Colonic mucosa (tissue), 4 donors: ENCODE data around the gene ZDHHC3. TPM values are rescaled to one million over a fixed set of nuclear protein-coding genes. Genes with fewer than 3 reads are reported as not detected.

Experiments used
- DNase-seq: peaks from one replicate; pipeline ENCODE4 v3.0.0-alpha.2; 2020
- H3K27ac ChIP-seq: fragments of 200-600 bp; one replicate; pipeline ENCODE4 v1.8.0; 2021
- H3K27me3 ChIP-seq: fragments of 200-600 bp; one replicate; pipeline ENCODE4 v1.8.0; 2021
- H3K36me3 ChIP-seq: fragments of 200-600 bp; one replicate; pipeline ENCODE4 v1.8.0; 2021
- H3K4me1 ChIP-seq: fragments of 200-600 bp; one replicate; pipeline ENCODE4 v1.8.0; 2021; ENCODE audit warnings: mild to moderate bottlenecking
- H3K4me3 ChIP-seq: fragments of 200-600 bp; one replicate; pipeline ENCODE4 v1.8.0; 2021
- H3K9ac ChIP-seq, 2 donors: one replicate each; pipeline ENCODE4 v1.7.0; 2013; ENCODE audit warnings: control low read depth in 2 of 2, low read depth in 2 of 2, low read length in 2 of 2
- H3K9me3 ChIP-seq: fragments of 200-600 bp; one replicate; pipeline ENCODE4 v1.8.0; 2021
- intact Hi-C: fragments of 100-400 bp; cut with DNase I; formaldehyde crosslinking; loops from one replicate; pipeline ENCODE4 v1.14.1; 2022
- total RNA-seq, 2 donors: library from RNA; stranded (reverse); fragmentation: NEBNext Ultra II Directional in 1 of 2; extraction: Animal tissue kit (Norgen Biotek cat#: 25700) in 1 of 2; gene quantifications; one replicate each; pipeline ENCODE4 v1.2.1, GENCODE V29; 2021
- TF ChIP-seq, protein P1 (sequence below): fragments of 200-600 bp; IDR thresholded peaks from one replicate; pipeline ENCODE4 v1.8.0; 2022; ENCODE audit warnings: antibody characterized with exemption, mild to moderate bottlenecking
- donor health status: healthy.
- donor health status: DM: no; HTN: no; CAD: no.
- donor health status: DM: no; HTN: no; CAD: no.

Gene ZDHHC3
- total RNA-seq, 2 donors from 2014 or later, result 152 to 162 TPM

DNA sequence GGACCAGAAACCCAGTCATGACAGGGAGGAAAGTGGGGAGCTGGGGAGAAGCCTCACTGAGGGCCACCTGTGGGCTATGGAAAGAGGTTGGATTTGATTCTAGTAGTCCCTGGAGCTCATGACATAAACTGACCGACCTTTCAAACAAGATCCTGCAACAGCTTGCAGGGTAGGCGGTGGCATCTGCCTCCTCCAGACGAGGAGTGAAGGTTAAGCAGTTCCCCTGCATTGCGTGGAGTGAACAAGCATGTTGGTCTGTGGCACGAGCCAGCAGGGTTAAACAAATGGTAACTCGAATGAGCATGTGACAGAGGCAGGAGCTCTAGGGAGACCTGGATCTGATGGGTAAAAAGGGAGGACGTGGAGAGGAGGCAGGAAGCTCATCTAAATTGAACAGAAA lies 88.9 kb downstream of the ZDHHC3 start:
- TF ChIP-seq, protein P1, sequence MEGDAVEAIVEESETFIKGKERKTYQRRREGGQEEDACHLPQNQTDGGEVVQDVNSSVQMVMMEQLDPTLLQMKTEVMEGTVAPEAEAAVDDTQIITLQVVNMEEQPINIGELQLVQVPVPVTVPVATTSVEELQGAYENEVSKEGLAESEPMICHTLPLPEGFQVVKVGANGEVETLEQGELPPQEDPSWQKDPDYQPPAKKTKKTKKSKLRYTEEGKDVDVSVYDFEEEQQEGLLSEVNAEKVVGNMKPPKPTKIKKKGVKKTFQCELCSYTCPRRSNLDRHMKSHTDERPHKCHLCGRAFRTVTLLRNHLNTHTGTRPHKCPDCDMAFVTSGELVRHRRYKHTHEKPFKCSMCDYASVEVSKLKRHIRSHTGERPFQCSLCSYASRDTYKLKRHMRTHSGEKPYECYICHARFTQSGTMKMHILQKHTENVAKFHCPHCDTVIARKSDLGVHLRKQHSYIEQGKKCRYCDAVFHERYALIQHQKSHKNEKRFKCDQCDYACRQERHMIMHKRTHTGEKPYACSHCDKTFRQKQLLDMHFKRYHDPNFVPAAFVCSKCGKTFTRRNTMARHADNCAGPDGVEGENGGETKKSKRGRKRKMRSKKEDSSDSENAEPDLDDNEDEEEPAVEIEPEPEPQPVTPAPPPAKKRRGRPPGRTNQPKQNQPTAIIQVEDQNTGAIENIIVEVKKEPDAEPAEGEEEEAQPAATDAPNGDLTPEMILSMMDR, result no peak
- H3K4me3 ChIP-seq, result no peak overlapping the region
- intact Hi-C loops, result no loop called here
- H3K4me1 ChIP-seq, result no peaks in the 10 kb centered on the region
- H3K27ac ChIP-seq, result no peak overlapping the region
- no peak for DNase-seq
- no peak overlapping the region for H3K9ac ChIP-seq
- no peaks in the 10 kb centered on the region for H3K9me3 ChIP-seq
- H3K36me3 ChIP-seq, result no peaks in the 10 kb centered on the region
- no peaks in the 10 kb centered on the region for H3K27me3 ChIP-seq

DNA sequence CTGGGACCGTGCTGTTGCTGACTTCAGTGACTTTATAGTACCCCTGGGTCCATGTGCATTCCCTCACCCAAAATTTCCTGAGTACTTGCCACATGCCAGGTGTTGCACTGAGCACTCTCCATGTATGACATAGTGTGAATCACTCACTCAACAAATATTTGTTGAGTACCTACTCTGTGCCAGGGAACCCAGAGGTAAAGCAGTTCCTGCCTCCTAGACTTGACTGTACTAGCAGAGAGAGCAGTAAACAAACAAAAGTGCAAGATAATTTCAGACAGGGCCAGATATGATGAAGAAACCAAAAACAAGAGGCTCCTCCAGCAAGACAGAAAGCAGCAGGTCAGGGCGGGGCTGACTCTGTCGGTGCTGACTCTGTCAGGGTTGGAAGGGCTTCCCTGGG lies 89.4 kb downstream of the ZDHHC3 start:
- intact Hi-C loops, result no loop called here
- Histone ChIP-seq H3K4me3 (no peak overlapping the region), H3K9ac (no peak overlapping the region), H3K27me3 (no peaks in the 10 kb centered on the region), H3K27ac (no peak overlapping the region), H3K36me3 (no peaks in the 10 kb centered on the region), H3K4me1 (no peaks in the 10 kb centered on the region), H3K9me3 (no peaks in the 10 kb centered on the region)
- no peak for DNase-seq
- TF ChIP-seq, protein P1, result no peak

DNA sequence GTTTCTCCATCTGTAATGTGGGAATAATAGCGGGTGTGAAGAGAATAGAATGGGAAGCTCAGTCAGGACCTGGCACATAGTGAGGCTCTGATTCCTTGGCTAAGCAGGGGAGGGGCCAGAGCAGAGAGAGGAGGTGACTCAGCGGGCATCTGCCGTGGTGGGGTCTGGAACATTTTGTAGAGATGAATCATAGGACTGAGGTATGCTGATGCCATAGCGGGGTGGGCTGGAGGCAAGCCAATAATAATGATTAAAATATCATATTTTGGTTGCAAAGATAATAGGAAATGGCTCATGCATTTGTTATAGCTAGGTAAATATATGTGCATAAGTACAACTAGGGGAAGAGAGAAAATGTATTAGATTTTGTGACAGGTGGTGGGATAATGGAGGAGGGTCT lies 90.4 kb downstream of the ZDHHC3 start:
- H3K9ac ChIP-seq, result no peak overlapping the region
- intact Hi-C loops, result no loop called here

DNA sequence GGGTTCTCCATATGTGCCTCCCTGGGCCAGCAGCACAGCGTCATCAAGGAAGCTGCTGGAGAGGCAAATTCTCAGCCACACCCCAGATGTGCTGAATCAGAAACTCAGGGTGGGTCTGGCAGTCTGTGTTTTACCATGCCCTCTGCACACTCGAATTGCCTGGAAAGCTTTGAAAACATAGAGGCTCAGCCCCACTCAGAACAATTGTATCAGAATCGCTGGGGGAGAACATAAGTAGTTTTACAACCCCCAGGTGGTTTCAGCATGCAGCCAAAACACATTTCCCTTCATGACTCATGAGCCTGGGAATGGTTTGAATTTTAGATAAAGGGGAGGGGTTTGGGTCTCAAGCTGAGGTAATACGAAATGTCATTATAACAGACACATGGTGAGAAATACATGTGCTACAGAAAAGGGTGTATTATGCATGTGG lies 92.0 kb downstream of the ZDHHC3 start:
- no peak for DNase-seq
- Histone ChIP-seq H3K27me3 (no peaks in the 10 kb centered on the region), H3K4me3 (no peak overlapping the region), H3K36me3 (no peaks in the 10 kb centered on the region), H3K9me3 (no peaks in the 10 kb centered on the region), H3K4me1 (no peaks in the 10 kb centered on the region), H3K27ac (no peak overlapping the region), H3K9ac (no peak overlapping the region)
- intact Hi-C loops, result no loop called here
- TF ChIP-seq, protein P1, result no peak

More for the DNA sequence above, 90.4 kb downstream of the ZDHHC3 start:
- no peak for DNase-seq
- Histone ChIP-seq H3K9me3 (no peaks in the 10 kb centered on the region), H3K36me3 (no peaks in the 10 kb centered on the region), H3K27ac (no peak overlapping the region), H3K4me1 (no peaks in the 10 kb centered on the region), H3K27me3 (no peaks in the 10 kb centered on the region), H3K4me3 (no peak overlapping the region)
- TF ChIP-seq, protein P1, result no peak

DNA sequence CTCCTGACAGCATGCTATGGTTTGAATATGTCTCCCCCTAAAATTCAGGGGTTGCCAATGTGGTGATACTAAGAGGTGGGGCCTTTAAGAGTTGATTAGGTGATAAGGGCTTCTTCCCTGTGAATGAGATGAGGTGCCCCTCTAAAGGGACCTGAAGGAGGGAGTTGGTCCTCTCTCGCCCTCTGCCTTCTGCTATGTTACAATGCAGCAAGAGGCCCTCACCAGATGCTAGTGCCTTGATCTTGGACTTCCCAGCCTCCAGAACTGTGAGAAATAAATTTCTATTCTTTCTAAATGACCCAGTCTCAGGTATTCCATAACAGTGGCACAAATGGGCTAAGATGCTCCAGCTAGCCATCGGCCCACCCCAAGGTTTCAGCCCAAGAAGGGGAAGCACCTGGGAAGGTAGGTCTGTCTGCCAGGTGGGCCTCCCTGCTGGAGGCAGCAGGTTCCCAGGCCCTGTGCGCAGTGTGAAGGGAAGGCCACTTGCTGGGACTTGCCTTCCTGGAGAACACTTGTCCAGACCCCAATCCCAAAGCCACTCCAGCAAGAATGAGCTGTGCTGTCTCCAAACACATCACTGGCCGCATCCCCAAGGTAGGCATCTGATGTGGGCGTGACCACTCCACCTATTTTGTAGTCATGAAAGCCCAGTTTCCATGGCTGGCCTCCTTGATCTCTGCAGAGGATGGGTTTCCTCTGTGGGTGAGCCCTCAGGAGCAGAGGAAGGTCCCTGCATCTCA lies 92.6 kb downstream of the ZDHHC3 start:
- Histone ChIP-seq H3K27ac (no peak overlapping the region), H3K9me3 (no peaks in the 10 kb centered on the region), H3K27me3 (no peaks in the 10 kb centered on the region), H3K9ac (no peak overlapping the region), H3K36me3 (no peaks in the 10 kb centered on the region), H3K4me3 (no peak overlapping the region), H3K4me1 (no peaks in the 10 kb centered on the region)
- no peak for DNase-seq
- TF ChIP-seq, protein P1, result no peak
- intact Hi-C loops, result no loop called here
